Measurements from ENCODE around the gene AUTS2. TPM values are rescaled to one million over a fixed set of nuclear protein-coding genes. Genes with fewer than 3 reads are reported as not detected.
"Not testable (repeated sequence)": the region's sequence is repeated elsewhere in the genome, so short reads cannot be mapped to it uniquely, and the experiment has no call there.

The AUTS2 gene
- total RNA-seq, 1 donor from 2014 or later, result 80.6 TPM

- H3K36me3 Mint-ChIP-seq (ENCODE audit: unreplicated experiment), result peaks cover 2% of the 10 kb centered on the region
These were observed 1043.6 kb downstream of the AUTS2 start for GRCh38 chr7:70641882-70642281.

GRCh38 chr7:70645279-70645678 lies 1047.0 kb downstream of the AUTS2 start:
- Mint-ChIP-seq H3K4me3 (ENCODE audit: unreplicated experiment) (no peak overlapping the region), H3K4me1 (ENCODE audit: unreplicated experiment) (peaks cover 4% of the 10 kb centered on the region), H3K27me3 (ENCODE audit: unreplicated experiment) (no peaks in the 10 kb centered on the region), H3K27ac (ENCODE audit: unreplicated experiment) (no peak overlapping the region), H3K9me3 (ENCODE audit: unreplicated experiment) (no peaks in the 10 kb centered on the region), H3K36me3 (ENCODE audit: unreplicated experiment) (peaks cover 2% of the 10 kb centered on the region)
- no peak for TF ChIP-seq CTCF (IDR thresholded peaks at IDR 0.05)
- DNase-seq (ENCODE audit: extremely low spot score, unreplicated experiment), result no peak

More at GRCh38 chr7:70641882-70642281, 1043.6 kb downstream of the AUTS2 start:
- Mint-ChIP-seq H3K27me3 (ENCODE audit: unreplicated experiment) (no peaks in the 10 kb centered on the region), H3K27ac (ENCODE audit: unreplicated experiment) (no peak overlapping the region), H3K4me1 (ENCODE audit: unreplicated experiment) (peaks cover 8% of the 10 kb centered on the region), H3K9me3 (ENCODE audit: unreplicated experiment) (no peaks in the 10 kb centered on the region), H3K4me3 (ENCODE audit: unreplicated experiment) (no peak overlapping the region)
- TF ChIP-seq CTCF (IDR thresholded peaks at IDR 0.05), result no peak
- DNase-seq (ENCODE audit: extremely low spot score, unreplicated experiment), result no peak

GRCh38 chr7:70645876-70646351 lies 1047.6 kb downstream of the AUTS2 start:
- H3K9me3 Mint-ChIP-seq (ENCODE audit: unreplicated experiment), result no peaks in the 10 kb centered on the region
- H3K4me3 Mint-ChIP-seq (ENCODE audit: unreplicated experiment), result no peak overlapping the region
- H3K36me3 Mint-ChIP-seq (ENCODE audit: unreplicated experiment), result peaks cover under 1% of the 10 kb centered on the region
- no peak for TF ChIP-seq CTCF (IDR thresholded peaks at IDR 0.05)
- DNase-seq (ENCODE audit: extremely low spot score, unreplicated experiment), result no peak
- no peak overlapping the region for H3K27ac Mint-ChIP-seq (ENCODE audit: unreplicated experiment)
- no peaks in the 10 kb centered on the region for H3K27me3 Mint-ChIP-seq (ENCODE audit: unreplicated experiment)
- peaks cover under 1% of the 10 kb centered on the region for H3K4me1 Mint-ChIP-seq (ENCODE audit: unreplicated experiment)

- DNase-seq (ENCODE audit: extremely low spot score, unreplicated experiment), result no peak
- TF ChIP-seq CTCF (IDR thresholded peaks at IDR 0.05), result no peak
- Mint-ChIP-seq H3K4me1 (ENCODE audit: unreplicated experiment) (no peaks in the 10 kb centered on the region), H3K36me3 (ENCODE audit: unreplicated experiment) (peaks cover 2% of the 10 kb centered on the region), H3K27me3 (ENCODE audit: unreplicated experiment) (no peaks in the 10 kb centered on the region), H3K9me3 (ENCODE audit: unreplicated experiment) (no peaks in the 10 kb centered on the region), H3K27ac (ENCODE audit: unreplicated experiment) (no peak overlapping the region), H3K4me3 (ENCODE audit: unreplicated experiment) (no peak overlapping the region)
These were observed 1048.4 kb downstream of the AUTS2 start for GRCh38 chr7:70646536-70647248.

GRCh38 chr7:70647801-70648498 lies 1049.7 kb downstream of the AUTS2 start:
- Mint-ChIP-seq H3K27ac (ENCODE audit: unreplicated experiment) (no peak overlapping the region), H3K4me3 (ENCODE audit: unreplicated experiment) (no peak overlapping the region), H3K4me1 (ENCODE audit: unreplicated experiment) (no peaks in the 10 kb centered on the region), H3K9me3 (ENCODE audit: unreplicated experiment) (no peaks in the 10 kb centered on the region), H3K36me3 (ENCODE audit: unreplicated experiment) (peaks cover 3% of the 10 kb centered on the region), H3K27me3 (ENCODE audit: unreplicated experiment) (no peaks in the 10 kb centered on the region)
- DNase-seq (ENCODE audit: extremely low spot score, unreplicated experiment), result no peak
- TF ChIP-seq CTCF (IDR thresholded peaks at IDR 0.05), result no peak

GRCh38 chr7:70648499-70648861 lies 1050.2 kb downstream of the AUTS2 start:
- H3K4me1 Mint-ChIP-seq (ENCODE audit: unreplicated experiment); H3K27ac Mint-ChIP-seq (ENCODE audit: unreplicated experiment); H3K9me3 Mint-ChIP-seq (ENCODE audit: unreplicated experiment); H3K36me3 Mint-ChIP-seq (ENCODE audit: unreplicated experiment); DNase-seq (ENCODE audit: extremely low spot score, unreplicated experiment); H3K27me3 Mint-ChIP-seq (ENCODE audit: unreplicated experiment); H3K4me3 Mint-ChIP-seq (ENCODE audit: unreplicated experiment): not testable (repeated sequence)
